Parathyroid adenoma (tissue), 2 donors: ENCODE data around the gene NR1H4.

Source experiments
- H2AFZ ChIP-seq: fragments of 300-600 bp; sonication (generic); one replicate; pipeline ENCODE4 v1.7.0; 2017; ENCODE audit warnings: antibody characterized with exemption, mild to moderate bottlenecking
- H3K27ac ChIP-seq: fragments of 300-600 bp; sonication (generic); one replicate; pipeline ENCODE4 v1.7.0; 2017
- H3K27me3 ChIP-seq: fragments of 300-600 bp; sonication (generic); one replicate; pipeline ENCODE4 v1.7.0; 2017; ENCODE audit warnings: low read length; ENCODE audit not compliant: control insufficient read depth, insufficient read depth
- H3K36me3 ChIP-seq: fragments of 300-600 bp; sonication (generic); one replicate; pipeline ENCODE4 v1.7.0; 2017; ENCODE audit warnings: low read length; ENCODE audit not compliant: control insufficient read depth, insufficient read depth
- H3K4me1 ChIP-seq: fragments of 300-600 bp; sonication (generic); one replicate; pipeline ENCODE4 v1.7.0; 2017; ENCODE audit warnings: control low read depth
- H3K4me2 ChIP-seq: fragments of 300-600 bp; sonication (generic); one replicate; pipeline ENCODE4 v1.7.0; 2017; ENCODE audit warnings: low read length
- H3K4me3 ChIP-seq: fragments of 300-600 bp; sonication (generic); one replicate; pipeline ENCODE4 v1.7.0; 2017; ENCODE audit warnings: low read depth, low read length
- H3K79me2 ChIP-seq: fragments of 300-600 bp; sonication (generic); one replicate; pipeline ENCODE4 v1.7.0; 2017; ENCODE audit warnings: control low read depth
- H3K9ac ChIP-seq: fragments of 300-600 bp; sonication (generic); one replicate; pipeline ENCODE4 v1.7.0; 2017; ENCODE audit warnings: mild to moderate bottlenecking
- H3K9me3 ChIP-seq: fragments of 300-600 bp; sonication (generic); one replicate; pipeline ENCODE4 v1.7.0; 2017; ENCODE audit warnings: low read length; ENCODE audit not compliant: control insufficient read depth
- TF ChIP-seq, protein P1 (sequence below): fragments of 300-600 bp; sonication (generic); IDR thresholded peaks from one replicate; pipeline ENCODE4 v1.7.0; 2017; ENCODE audit warnings: antibody characterized with exemption, mild to moderate bottlenecking
- donor health status: primary hyperparathyroidism.

The NR1H4 gene

DNA sequence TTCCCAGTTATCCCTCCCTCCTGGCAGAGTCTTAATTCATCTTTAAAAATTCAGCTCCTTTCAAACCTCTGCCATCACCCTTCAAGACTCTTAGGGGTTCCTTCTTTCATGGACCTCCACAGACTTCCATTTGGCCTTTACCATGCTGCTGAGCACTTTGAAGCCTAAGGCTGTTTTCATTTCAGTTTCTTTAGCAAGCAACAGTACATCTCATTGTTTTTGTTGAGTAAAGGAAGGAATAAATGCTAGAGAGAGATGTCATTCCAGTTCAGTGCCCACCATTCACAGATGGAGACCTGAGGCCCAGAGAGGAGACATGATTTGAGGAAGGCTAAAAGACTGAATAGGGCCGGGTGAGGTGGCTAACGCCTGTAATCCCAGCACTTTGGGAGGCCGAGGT lies 98.5 kb downstream of the NR1H4 start:
- Histone ChIP-seq H3K79me2 (no peaks in the 10 kb centered on the region), H3K36me3 (no peaks in the 10 kb centered on the region), H3K4me3 (no peak overlapping the region), H2AFZ (peak overlapping the region; percentile 43), H3K4me1 (peaks cover 4% of the 10 kb centered on the region), H3K9ac (no peak overlapping the region), H3K27me3 (no peaks in the 10 kb centered on the region), H3K4me2 (no peak overlapping the region), H3K9me3 (no peaks in the 10 kb centered on the region), H3K27ac (no peak overlapping the region)
- TF ChIP-seq, protein P1, sequence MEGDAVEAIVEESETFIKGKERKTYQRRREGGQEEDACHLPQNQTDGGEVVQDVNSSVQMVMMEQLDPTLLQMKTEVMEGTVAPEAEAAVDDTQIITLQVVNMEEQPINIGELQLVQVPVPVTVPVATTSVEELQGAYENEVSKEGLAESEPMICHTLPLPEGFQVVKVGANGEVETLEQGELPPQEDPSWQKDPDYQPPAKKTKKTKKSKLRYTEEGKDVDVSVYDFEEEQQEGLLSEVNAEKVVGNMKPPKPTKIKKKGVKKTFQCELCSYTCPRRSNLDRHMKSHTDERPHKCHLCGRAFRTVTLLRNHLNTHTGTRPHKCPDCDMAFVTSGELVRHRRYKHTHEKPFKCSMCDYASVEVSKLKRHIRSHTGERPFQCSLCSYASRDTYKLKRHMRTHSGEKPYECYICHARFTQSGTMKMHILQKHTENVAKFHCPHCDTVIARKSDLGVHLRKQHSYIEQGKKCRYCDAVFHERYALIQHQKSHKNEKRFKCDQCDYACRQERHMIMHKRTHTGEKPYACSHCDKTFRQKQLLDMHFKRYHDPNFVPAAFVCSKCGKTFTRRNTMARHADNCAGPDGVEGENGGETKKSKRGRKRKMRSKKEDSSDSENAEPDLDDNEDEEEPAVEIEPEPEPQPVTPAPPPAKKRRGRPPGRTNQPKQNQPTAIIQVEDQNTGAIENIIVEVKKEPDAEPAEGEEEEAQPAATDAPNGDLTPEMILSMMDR = no peak

DNA sequence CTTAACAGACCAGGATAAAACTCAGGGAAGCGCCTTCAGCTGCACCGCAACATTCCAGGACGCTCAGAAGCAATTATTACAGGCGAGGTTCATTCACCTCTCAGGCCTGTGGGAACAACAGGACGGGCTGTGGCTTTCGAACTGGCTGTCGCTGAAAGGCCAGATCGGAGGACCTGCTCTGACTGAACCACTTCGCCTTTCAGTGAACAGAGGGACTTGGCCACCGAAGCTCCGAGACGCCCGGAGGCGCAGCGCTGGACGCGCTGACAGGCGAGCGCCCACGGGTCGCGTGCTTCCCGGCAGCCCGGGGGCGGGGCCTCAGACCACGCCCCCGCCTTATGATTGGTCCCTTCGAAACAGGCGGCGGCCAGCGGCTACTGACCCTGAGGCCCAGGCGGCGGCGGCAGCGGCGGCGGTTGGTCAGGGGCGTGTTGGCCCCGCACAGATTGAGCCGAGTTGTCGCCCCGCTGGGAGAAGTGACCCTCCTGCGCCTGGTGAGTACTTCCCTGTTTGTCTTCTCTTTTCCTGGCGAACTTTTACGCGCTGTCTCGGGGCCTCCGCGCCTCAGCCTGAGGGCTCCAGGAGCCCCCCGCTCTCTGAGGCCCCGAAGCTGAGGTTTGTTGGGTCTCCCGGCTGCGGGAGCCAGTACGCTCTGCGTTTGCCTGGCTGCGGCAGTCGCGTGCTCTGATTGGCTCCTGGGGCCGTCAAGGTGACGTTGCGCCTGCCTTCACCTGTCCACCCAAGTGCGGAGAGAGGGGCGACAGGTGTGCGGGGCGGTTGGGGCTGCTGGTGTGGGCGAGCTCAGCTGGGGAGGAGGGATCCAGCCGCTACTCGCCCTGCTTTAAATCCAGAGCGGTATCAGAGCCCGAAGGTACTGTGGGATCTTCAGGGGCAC lies 99.9 kb downstream of the NR1H4 start, which contains the start of gene GAS2L3:
Gene GAS2L3, plus strand, starts transcription at position 393 of the 895 bp plus-strand sequence. CDS start 21,221 bp downstream, outside the sequence.
- Histone ChIP-seq H3K9me3 (no peaks in the 10 kb centered on the region), H3K4me3 (peak within 1 kb of the TSS; percentile 81), H3K79me2 (no peaks in the 10 kb centered on the region), H3K9ac (no peak within 1 kb of the TSS), H3K36me3 (no peaks in the 10 kb centered on the region), H2AFZ (peak within 1 kb of the TSS; percentile 83), H3K4me1 (peaks cover 4% of the 10 kb centered on the region), H3K27ac (peak within 1 kb of the TSS; percentile 8), H3K27me3 (no peaks in the 10 kb centered on the region), H3K4me2 (peak within 1 kb of the TSS; percentile 97)
- TF ChIP-seq, protein P1 = no peak

DNA sequence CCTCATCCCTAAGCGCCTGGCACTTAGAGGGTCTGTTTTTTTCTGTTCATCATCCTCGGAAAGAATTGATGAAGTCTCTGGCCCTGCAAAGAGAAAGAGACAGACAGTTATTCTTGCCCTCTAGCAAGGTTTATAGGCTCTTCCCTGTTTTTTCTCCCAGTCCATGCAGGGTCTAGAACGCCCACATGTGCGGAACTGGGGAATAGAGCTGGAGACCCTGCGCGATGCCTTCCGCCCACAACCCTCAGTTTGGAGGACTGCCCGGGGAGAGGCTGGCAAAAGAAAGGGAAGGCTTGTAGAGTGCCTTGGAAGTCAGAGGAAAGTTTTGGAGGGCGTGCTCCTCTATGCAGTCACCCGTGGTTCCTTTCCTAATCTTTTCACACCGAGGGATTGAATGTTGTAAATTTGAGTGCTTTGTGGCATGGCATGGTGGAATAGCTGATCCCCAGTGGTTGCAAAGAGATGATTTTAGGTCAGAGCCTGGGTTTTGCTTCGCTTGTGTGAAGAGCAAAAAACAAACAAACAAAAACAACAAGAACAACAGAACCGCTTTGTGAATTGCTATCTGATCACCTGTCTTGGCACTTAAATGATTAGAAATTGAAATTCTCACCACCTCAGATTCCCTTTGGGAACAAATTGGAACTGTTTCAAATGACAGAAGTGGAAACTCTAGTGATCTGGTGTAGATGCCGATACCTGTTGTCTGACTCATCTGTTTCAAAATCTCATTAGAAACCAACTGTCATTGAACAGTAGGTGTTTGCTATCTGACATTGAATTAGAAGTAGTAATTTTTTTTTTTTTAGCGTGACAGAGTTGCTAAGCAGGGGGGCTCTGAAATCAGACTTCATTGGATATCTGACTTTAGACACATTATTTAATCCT lies 100.8 kb downstream of the NR1H4 start:
- Histone ChIP-seq H3K9me3 (no peaks in the 10 kb centered on the region), H3K9ac (no peak overlapping the region), H2AFZ (peak overlapping the region; percentile 83), H3K27ac (no peak overlapping the region), H3K4me3 (peak overlapping the region; percentile 81), H3K4me2 (peak overlapping the region; percentile 97), H3K36me3 (no peaks in the 10 kb centered on the region), H3K27me3 (no peaks in the 10 kb centered on the region), H3K4me1 (peaks cover 4% of the 10 kb centered on the region), H3K79me2 (no peaks in the 10 kb centered on the region)
- TF ChIP-seq, protein P1 = no peak

DNA sequence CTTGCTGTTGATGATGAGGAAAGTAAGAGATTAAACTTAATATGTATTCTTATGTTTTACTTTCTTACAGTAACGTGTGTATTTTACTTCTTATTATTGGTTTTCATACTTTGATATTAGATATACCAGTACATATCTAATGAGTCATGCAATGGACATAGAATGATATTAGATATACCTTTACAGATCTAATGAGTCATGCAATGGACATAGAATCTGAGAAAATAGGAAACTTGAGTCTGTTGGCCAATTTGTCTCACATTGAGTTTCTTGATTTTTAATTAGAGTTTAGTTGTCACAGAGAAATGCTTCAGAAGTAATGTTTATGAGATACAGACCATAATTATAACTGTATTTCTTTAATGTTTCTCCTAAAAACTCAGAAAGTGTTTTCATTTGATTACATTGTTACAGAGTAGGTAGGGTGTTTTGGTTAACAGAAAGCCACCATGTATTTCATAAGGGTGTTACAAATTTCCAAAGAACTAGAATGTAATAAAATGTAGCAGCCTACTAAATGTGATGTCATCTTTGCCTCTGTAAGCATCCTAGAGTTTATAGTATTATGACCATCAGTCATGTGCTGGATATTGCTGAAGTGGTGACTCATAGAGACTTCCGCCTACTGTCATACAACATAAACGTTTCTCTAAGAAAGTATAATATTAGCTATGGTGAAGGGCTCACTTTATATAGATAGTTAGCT lies 102.8 kb downstream of the NR1H4 start:
- Histone ChIP-seq H3K4me1 (peaks cover 4% of the 10 kb centered on the region), H3K27me3 (no peaks in the 10 kb centered on the region), H3K27ac (no peak overlapping the region), H2AFZ (no peak overlapping the region), H3K79me2 (no peaks in the 10 kb centered on the region), H3K36me3 (no peaks in the 10 kb centered on the region), H3K4me2 (no peak overlapping the region), H3K4me3 (no peak overlapping the region), H3K9ac (no peak overlapping the region), H3K9me3 (no peaks in the 10 kb centered on the region)
- TF ChIP-seq, protein P1 = no peak
